Urinary bladder (tissue), 4 donors: ENCODE data around the gene AQP9. TPM values are rescaled to one million over a fixed set of nuclear protein-coding genes. Genes with fewer than 3 reads are reported as not detected.

Source experiments
- DNase-seq: peaks from one replicate; pipeline ENCODE4 v3.0.0-alpha.2; 2015; ENCODE audit errors: extremely low spot score
- H3K27ac ChIP-seq: one replicate; pipeline ENCODE4 v1.5.1; 2013; ENCODE audit warnings: low read depth, mild to moderate bottlenecking, moderate library complexity
- H3K36me3 ChIP-seq: one replicate; pipeline ENCODE4 v1.6.1; 2013; ENCODE audit warnings: mild to moderate bottlenecking, moderate library complexity; ENCODE audit not compliant: insufficient read depth
- H3K4me1 ChIP-seq: one replicate; pipeline ENCODE4 v1.6.1; 2013; ENCODE audit warnings: mild to moderate bottlenecking, moderate library complexity; ENCODE audit not compliant: insufficient read depth
- H3K4me3 ChIP-seq: one replicate; pipeline ENCODE4 v1.5.1; 2013; ENCODE audit warnings: low read depth, low read length
- WGBS: extraction: QIAGEN DNeasy Blood & Tissue Kit; methylation state at CpG from one replicate; pipeline ENCODE4 v1.1.7; 2013; 5-methylcytosine and 5-hydroxymethylcytosine counted together
- polyA plus RNA-seq: library from polyadenylated mRNA; stranded (reverse); fragments of 200-250 nt; gene quantifications from one replicate; pipeline ENCODE4 v1.2.3, GENCODE V29; 2013
- small RNA-seq: library from RNA; depleted of rRNA; stranded (forward); fragments of <200 nt; gene quantifications from one replicate; pipeline ENCODE3, GENCODE V24; 2014
- total RNA-seq: library from RNA; depleted of rRNA; stranded (reverse); fragments of >200 nt; gene quantifications from one replicate; pipeline ENCODE4 v1.2.3, GENCODE V29; 2014
- donor health status: healthy with polysubstance abuse.
- donor health status: healthy.

The AQP9 gene
- total and polyA plus RNA-seq, 2 donors, result 0.85 to 1.1 TPM

DNA sequence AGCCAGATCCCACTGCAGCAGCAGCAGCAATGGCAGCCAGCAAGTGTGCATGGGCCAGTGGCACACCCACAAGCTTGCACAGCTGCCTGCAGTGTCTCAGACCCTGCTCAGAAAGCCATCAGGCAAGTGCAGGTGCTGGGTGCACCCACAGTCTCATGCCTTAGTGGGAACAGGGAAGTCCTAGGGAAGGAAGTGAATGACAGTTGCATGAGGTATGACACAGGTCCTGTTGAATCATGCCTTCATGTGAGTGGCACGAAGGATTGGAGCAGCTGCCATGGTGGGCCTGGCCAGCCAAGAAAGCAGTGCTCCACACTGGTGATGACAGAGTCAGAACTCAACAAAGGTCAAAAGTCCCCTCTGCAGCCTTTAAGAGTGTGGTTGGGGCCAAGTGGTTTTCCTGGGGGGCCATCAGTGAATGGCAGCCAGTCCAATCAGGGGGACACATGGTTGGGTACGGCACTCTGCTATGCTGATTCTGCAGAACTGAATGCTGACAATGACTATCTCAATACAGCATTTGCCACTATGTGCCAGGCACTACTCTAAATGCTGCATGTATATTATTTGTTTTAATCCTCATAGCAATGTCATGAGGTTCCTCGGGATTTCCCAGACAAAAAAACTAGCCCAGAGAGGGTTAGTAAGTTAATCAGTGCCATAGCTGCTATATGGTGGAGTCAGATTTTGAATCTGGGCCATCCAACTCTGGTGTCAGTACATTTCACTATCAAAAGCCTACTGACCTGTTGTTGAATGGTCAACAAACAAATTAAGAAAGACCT, 94.3 kb downstream of the AQP9 start:
- Histone ChIP-seq H3K36me3 (no peaks in the 10 kb centered on the region), H3K27ac (no peak overlapping the region), H3K4me1 (peaks cover 1% of the 10 kb centered on the region), H3K4me3 (no peak overlapping the region)
- 86% methylated on average over 3 of the region's 3 CpGs for WGBS
- DNase-seq, result no peak

- WGBS, result 66% methylated on average over 1 of the region's 1 CpG
- no peak overlapping the region for H3K27ac ChIP-seq
- peaks cover 1% of the 10 kb centered on the region for H3K4me1 ChIP-seq
- no peak overlapping the region for H3K4me3 ChIP-seq
- H3K36me3 ChIP-seq, result no peaks in the 10 kb centered on the region
- no peak for DNase-seq
Observed at GRCh38 chr15:58233341-58233740, 95.2 kb downstream of the AQP9 start.

Small RNA genes within 50 kb of the gene (small RNA-seq; reads per million reads assigned to genes)
- gene MTCO3P23, result not detected

Other genes starting within 250 kb of the AQP9 start
- gene ALDH1A2, start 72.7 kb upstream of the AQP9 start, total RNA-seq, result 36.0 TPM
- 3.6 TPM for gene ALDH1A2, start 72.7 kb upstream of the AQP9 start, polyA plus RNA-seq